HEK293 (cell line): ENCODE data around the gene FAM167B.

ENCODE experiments used
- PRDM1 ChIP-seq: fragments of 450-650 bp; formaldehyde crosslinking; IDR thresholded peaks from 2 replicates; pipeline ENCODE4; 2016; ENCODE audit warnings: missing biosample characterization, missing genetic modification characterization
- ZNF37A ChIP-seq: fragments of 450-650 bp; IDR thresholded peaks from 2 replicates; pipeline ENCODE4 v1.5.1; 2018; ENCODE audit warnings: missing biosample characterization, missing genetic modification characterization
- ZNF785 ChIP-seq: fragments of 450-650 bp; formaldehyde crosslinking; IDR thresholded peaks from 2 replicates; pipeline ENCODE4 v1.5.1; 2016; ENCODE audit warnings: missing biosample characterization, missing genetic modification characterization
- TF ChIP-seq, protein P1 (sequence below): fragments of 450-650 bp; formaldehyde crosslinking; IDR thresholded peaks from 2 replicates; pipeline ENCODE4 v1.5.1; 2016; ENCODE audit warnings: missing biosample characterization, missing genetic modification characterization

DNA sequence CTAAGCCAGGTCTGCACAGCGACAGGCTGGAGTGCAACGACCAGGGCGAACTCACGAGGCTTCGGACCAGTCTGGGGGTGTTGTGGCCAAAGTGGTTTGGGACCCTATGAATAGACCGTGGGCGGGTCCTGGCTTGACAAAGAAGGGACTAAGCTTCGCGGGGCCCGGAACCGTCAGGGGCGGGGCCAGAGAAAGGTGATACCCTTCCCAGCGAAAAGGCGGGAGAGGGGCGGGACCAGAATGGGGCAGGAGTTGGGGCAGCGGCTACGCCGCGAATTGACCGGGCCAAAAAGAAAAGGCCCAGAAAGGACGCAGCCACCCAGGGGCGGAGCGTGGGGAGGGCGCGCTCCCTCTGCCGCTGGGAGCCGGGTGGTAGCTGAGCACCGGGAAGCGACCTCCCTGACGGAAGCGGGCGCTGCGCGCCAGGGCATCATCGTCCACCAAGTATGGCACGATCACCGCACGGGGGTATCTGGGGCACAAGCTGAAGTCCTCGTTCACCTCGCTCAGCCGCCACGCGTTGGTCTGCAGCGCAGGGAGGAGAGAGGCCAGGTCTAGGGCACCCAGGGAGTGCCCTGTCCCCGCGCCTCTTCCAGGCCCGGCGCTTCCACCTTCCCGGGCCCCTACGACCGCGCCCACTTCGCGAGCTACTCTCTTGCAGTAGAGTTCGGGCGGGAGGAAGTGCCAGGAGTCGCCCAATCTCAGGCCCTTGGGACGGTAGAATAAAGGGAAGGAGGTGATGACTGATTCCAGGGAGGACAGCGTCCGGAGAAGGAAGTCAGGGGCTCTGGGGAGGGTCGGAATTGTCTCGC lies 6.7 kb upstream of the FAM167B start:
- TF ChIP-seq ZNF785 (tag by site-specific recombination) = no peak
- TF ChIP-seq, protein P1, sequence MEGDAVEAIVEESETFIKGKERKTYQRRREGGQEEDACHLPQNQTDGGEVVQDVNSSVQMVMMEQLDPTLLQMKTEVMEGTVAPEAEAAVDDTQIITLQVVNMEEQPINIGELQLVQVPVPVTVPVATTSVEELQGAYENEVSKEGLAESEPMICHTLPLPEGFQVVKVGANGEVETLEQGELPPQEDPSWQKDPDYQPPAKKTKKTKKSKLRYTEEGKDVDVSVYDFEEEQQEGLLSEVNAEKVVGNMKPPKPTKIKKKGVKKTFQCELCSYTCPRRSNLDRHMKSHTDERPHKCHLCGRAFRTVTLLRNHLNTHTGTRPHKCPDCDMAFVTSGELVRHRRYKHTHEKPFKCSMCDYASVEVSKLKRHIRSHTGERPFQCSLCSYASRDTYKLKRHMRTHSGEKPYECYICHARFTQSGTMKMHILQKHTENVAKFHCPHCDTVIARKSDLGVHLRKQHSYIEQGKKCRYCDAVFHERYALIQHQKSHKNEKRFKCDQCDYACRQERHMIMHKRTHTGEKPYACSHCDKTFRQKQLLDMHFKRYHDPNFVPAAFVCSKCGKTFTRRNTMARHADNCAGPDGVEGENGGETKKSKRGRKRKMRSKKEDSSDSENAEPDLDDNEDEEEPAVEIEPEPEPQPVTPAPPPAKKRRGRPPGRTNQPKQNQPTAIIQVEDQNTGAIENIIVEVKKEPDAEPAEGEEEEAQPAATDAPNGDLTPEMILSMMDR (tag by site-specific recombination) = peak; percentile 78
- no peak for TF ChIP-seq ZNF37A (tag by site-specific recombination)
- TF ChIP-seq PRDM1 = no peak
